ENCODE measurements around the gene CCDC38.
A peak's percentile ranks its signal among the peaks of the same experiment; 100 is the strongest.

CCDC38 gene

GRCh38 chr12:95959107-95959506 lies 16.7 kb upstream of the CCDC38 start:
- no peak for DNase-seq

- no peak for DNase-seq
Measured at GRCh38 chr12:95956557-95957145, 14.2 kb upstream of the CCDC38 start.

- DNase-seq, result no peak
Measured at GRCh38 chr12:95955549-95956159, 13.2 kb upstream of the CCDC38 start.

- no peak for DNase-seq
Measured at GRCh38 chr12:95953000-95953399, 10.6 kb upstream of the CCDC38 start.

GRCh38 chr12:95951515-95951914 lies 9.1 kb upstream of the CCDC38 start:
- no peak for DNase-seq

GRCh38 chr12:95949477-95950206 lies 7.2 kb upstream of the CCDC38 start:
- DNase-seq, result no peak

GRCh38 chr12:95944108-95944704 lies 1.8 kb upstream of the CCDC38 start:
- no peak for DNase-seq

- peak; percentile 58 for DNase-seq
Measured at GRCh38 chr12:95943330-95943842, 972 bp upstream of the CCDC38 start, which contains the start of gene AMDHD1. Gene AMDHD1 (plus strand): TSS chr12:95943331. CDS start chr12:95943399, 68 bp downstream.

- no peak for DNase-seq
Measured at GRCh38 chr12:95942101-95942523, 302 bp downstream of the CCDC38 start.

- DNase-seq, result no peak
Measured at GRCh38 chr12:95940514-95940913, 1.9 kb downstream of the CCDC38 start.

GRCh38 chr12:95922231-95922630 lies 20.2 kb downstream of the CCDC38 start:
- no peak for DNase-seq

- DNase-seq, result no peak
Measured at GRCh38 chr12:95919110-95919509, 23.3 kb downstream of the CCDC38 start.

GRCh38 chr12:95918194-95918993 lies 24.0 kb downstream of the CCDC38 start:
- peak; percentile 8 for DNase-seq

GRCh38 chr12:95909871-95910270 lies 32.5 kb downstream of the CCDC38 start:
- no peak for DNase-seq

- DNase-seq, result no peak
Measured at GRCh38 chr12:95908573-95908972, 33.8 kb downstream of the CCDC38 start.

- DNase-seq, result no peak
Measured at GRCh38 chr12:95898081-95898480, 44.3 kb downstream of the CCDC38 start.

- DNase-seq, result no peak
Measured at GRCh38 chr12:95896846-95897245, 45.6 kb downstream of the CCDC38 start.

GRCh38 chr12:95890958-95891357 lies 51.5 kb downstream of the CCDC38 start:
- no peak for DNase-seq

- DNase-seq, result no peak
Measured at GRCh38 chr12:95887311-95887710, 55.1 kb downstream of the CCDC38 start.

- DNase-seq, result no peak
Measured at GRCh38 chr12:95884998-95885397, 57.4 kb downstream of the CCDC38 start.

- DNase-seq, result no peak
Measured at GRCh38 chr12:95882873-95883272, 59.5 kb downstream of the CCDC38 start.

- DNase-seq, result no peak
Measured at GRCh38 chr12:95882080-95882479, 60.3 kb downstream of the CCDC38 start.
